Measurements from ENCODE around the gene COMMD1. TPM values are rescaled to one million over a fixed set of nuclear protein-coding genes. Genes with fewer than 3 reads are reported as not detected.
"Not testable (repeated sequence)": the region's sequence is repeated elsewhere in the genome, so short reads cannot be mapped to it uniquely, and the experiment has no call there.

Gene COMMD1
- polyA plus RNA-seq, 1 donor, result 43.4 TPM

DNA sequence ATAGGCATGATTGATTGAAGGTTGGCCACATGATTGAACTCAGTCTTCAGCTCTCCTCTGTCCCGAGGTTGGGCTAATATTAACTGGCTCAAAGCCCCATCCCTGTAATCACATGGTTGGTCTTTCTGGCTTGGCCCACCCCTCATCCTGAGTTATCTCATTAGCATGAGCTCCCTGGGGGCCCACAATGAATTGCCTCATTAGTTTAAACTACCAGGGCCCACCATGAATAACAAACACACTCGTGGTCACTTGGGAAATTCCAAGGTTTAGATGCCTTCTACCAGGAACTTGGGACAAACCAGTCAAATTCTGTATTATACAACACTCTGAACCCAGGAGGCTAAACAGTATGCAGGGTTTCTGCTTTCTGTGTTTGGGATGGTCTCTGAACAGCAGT, 168.8 kb downstream of the COMMD1 start:
- no peak for DNase-seq

DNA sequence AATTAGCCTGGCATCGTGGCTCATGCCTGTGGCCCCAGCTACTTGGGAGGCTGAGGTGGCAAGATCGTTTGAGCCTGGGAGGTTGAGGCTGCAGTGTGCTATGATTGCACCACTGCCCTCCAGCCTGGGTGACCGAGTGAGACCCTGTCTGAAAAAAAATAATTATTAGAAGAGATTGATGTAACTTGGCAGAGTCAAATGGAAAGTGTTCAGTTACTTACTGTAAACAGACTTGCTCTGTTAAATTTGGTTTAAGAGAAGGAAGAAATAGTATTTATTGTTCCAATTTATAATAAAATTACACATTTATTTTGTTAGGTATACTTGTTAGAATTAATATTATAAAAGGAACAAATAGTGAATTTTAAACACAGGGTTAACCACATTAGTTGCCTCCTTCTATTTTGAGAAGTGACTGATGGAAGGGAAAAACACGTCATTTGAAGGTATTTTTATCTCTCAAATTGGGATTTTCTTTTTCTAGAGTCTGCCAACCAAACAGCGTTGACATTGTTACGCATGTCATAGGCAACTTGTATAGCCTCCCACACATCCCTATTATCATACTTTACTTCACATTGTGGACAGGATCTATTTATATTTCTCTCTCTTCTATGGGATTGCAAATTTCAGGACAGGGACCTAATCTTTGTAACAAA, 171.6 kb downstream of the COMMD1 start:
- DNase-seq, result peak; percentile 12

- peak; percentile 26 for DNase-seq
These were observed 179.3 kb downstream of the COMMD1 start for GRCh38 chr2:62084801-62085200.

DNA sequence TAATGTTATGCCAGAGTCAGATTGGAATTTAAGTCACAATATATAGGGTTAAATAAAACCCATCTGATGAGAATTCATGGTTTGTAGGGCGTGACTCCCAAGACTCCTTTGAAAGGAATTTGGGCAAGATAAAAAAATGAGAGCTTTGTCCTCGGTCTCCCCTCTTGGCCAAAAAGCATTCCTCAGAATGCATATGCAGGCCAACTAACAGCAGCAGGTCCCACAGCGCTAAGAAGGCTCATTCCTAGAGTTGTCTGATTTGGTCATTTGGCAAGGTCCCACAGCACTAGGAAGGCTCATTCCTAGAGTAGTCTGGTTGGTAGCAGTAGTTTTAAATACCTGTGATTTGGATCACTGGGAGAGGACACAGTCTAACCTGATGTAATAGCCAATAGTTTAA, 184.2 kb downstream of the COMMD1 start:
- no peak for DNase-seq

DNA sequence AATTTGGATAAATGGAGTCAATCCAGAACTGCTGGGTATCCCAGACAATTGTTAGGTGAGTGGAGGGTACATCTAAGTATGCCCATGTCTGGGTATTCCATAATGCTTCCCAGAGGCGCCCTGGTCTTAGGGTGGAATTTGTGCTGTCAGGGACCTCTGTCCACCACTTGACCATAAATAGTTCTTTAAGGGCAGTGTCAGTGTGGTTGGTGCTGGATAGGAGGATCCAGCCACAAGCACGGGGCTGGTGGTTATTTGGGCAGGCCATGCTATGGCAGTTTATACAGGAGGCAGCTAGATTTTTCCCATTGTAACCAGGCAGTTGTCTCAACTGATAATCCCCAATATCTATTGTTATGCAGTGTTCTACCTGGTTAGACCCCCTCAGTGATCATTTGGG, 186.0 kb downstream of the COMMD1 start:
- DNase-seq, result no peak

GRCh38 chr2:62099050-62099449, 193.6 kb downstream of the COMMD1 start:
- DNase-seq, result no peak

DNA sequence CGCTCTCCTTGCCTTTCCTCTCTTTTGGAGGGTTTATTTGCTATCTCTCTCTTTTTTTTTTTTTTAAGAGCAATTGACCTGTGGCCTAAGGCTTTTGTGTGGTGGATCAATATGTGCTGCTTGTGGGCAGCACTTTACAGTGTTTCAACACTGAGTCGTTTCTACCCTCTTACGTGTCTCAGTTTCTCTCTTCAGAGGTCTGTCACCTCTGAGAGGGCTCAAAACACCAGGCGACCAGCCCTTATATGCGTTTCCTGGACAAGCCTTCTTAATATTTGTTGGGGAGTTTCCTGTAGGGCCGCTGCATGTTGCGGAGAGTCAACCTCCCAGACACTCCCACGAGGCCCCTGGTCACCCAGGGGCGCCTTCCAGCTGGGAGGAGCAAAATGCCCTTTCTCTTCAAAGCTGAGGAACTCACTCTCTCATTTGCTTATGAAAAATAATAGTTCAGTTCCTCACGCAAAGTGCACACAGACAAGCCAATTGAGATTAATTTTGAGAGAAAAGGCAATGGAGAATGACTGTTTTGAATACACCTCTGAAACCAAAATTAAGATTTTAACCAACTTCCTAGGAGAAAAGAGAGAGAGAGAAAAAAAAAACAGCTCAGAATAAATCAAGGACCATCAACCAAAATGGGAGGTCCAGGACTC, 194.2 kb downstream of the COMMD1 start:
- no peak for DNase-seq

DNA sequence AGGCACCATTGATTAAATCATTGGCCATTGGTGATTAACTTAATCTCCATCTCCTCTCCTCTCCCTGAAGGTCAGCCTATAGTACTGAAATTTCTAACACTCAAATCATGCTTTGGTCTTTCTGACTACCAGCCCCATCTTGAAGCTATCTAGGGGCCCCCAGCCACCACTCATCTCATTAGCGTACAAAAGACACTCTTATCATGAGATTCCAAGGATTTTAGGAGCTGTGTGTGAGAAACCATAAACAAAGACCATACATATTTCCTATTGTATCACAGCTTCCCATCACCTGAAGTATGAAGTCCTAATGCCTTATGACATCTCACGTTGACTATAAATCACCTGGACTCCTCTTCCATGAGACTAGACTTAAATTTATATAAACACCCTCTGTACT, 196.4 kb downstream of the COMMD1 start:
- no peak for DNase-seq

GRCh38 chr2:62102402-62102920, 197.0 kb downstream of the COMMD1 start:
- no peak for DNase-seq

- DNase-seq, result no peak
These were observed 204.1 kb downstream of the COMMD1 start for GRCh38 chr2:62109554-62109953.

GRCh38 chr2:62110415-62111025, 205.0 kb downstream of the COMMD1 start:
- DNase-seq, result no peak

- no peak for DNase-seq
These were observed 206.7 kb downstream of the COMMD1 start for GRCh38 chr2:62112179-62112578.

GRCh38 chr2:62114564-62114963, 209.1 kb downstream of the COMMD1 start:
- DNase-seq, result no peak

- DNase-seq, result no peak
These were observed 211.5 kb downstream of the COMMD1 start for GRCh38 chr2:62116983-62117382.

DNA sequence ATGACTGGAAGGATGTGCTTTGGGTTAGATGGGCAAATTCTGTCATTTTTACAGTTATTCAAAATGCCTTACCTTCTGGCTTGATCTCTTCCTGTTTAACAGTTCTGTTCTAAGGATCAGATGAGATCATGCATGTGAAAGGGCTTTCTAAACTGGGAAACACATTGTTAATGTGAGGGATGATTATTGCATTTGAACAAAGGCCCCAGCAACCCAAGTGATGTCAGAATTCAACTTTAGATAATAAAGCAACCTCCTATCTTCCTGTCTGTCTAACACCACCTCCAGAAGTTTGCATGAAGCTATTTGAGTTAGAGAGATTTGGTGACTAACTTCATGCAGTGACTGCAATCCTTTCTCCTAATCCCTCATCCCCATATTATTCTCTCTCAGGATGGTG, 212.7 kb downstream of the COMMD1 start:
- no peak for DNase-seq

GRCh38 chr2:62119311-62119974, 214.0 kb downstream of the COMMD1 start:
- no peak for DNase-seq

DNA sequence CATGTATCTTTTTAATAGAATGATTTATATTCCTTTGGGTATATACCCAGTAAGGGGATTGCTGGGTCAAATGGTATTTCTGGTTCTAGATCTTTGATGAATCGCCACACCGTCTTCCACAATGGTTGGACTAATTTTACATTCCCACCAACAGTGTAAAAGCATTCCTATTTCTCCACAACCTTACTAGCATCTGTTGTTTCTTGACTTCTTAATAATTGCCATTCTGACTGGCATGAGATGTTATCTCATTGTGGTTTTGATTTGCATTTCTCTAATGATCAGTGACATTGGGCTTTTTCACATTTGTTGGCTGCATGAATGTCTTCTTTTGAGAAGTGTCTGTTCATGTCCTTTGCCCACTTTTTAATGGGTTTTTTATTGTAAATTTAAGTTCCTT, 220.8 kb downstream of the COMMD1 start:
- not testable (repeated sequence) for DNase-seq

- DNase-seq, result no peak
These were observed 227.9 kb downstream of the COMMD1 start for GRCh38 chr2:62133320-62133823.

GRCh38 chr2:62136956-62137830, 231.7 kb downstream of the COMMD1 start:
- DNase-seq, result no peak

GRCh38 chr2:62140426-62141141, 235.1 kb downstream of the COMMD1 start:
- DNase-seq, result no peak

GRCh38 chr2:62141142-62141740, 235.8 kb downstream of the COMMD1 start:
- no peak for DNase-seq

Measured in hindlimb muscle (tissue), 1 donor.